HFFc6 (cell line): ENCODE results near the gene RGS19. TPM values are rescaled to one million over a fixed set of nuclear protein-coding genes. Genes with fewer than 3 reads are reported as not detected.
A peak's percentile ranks its signal among the peaks of the same experiment; 100 is the strongest.

Experiments used
- DNase-seq: peaks from one replicate; pipeline ENCODE4 v3.0.0-alpha.2; 2018
- H3K27ac Mint-ChIP-seq: 2 replicates; pipeline ENCODE4 v1.8.0; 2020; ENCODE audit warnings: mild to moderate bottlenecking, mixed read lengths
- H3K27me3 Mint-ChIP-seq: 2 replicates; pipeline ENCODE4 v1.8.0; 2021; ENCODE audit warnings: mild to moderate bottlenecking, moderate library complexity, mixed read lengths; ENCODE audit not compliant: insufficient read depth
- H3K36me3 Mint-ChIP-seq: 2 replicates; pipeline ENCODE4 v1.8.0; 2021; ENCODE audit warnings: low read depth, mixed read lengths
- H3K4me1 Mint-ChIP-seq: 2 replicates; pipeline ENCODE4 v1.8.0; 2020; ENCODE audit warnings: low read depth, mixed read lengths
- H3K4me3 Mint-ChIP-seq: 2 replicates; pipeline ENCODE4 v1.8.0; 2020; ENCODE audit warnings: mild to moderate bottlenecking, moderate library complexity, mixed read lengths
- H3K9me3 Mint-ChIP-seq: 2 replicates; pipeline ENCODE4 v1.8.0; 2020; ENCODE audit warnings: mild to moderate bottlenecking, mixed read lengths
- total RNA-seq, 6 experiments: library from RNA; stranded (reverse); fragmentation: NEBNext Ultra II Directional; extraction: Animal tissue kit (Norgen Biotek cat#: 25700); gene quantifications; 2 replicates in 1 of 6; 3 replicates in 5 of 6; pipeline ENCODE4 v1.2.3, GENCODE V29; 2021
- TF ChIP-seq, protein P1 (sequence below): fragments of 200-600 bp; sonication (generic); IDR thresholded peaks from 2 replicates; pipeline ENCODE4 v1.5.0; 2021; ENCODE audit warnings: antibody characterized with exemption, mild to moderate bottlenecking

The RGS19 gene
- total RNA-seq, 6 experiments from 2014 or later: 11.0 to 16.3 (median 12.9) TPM

DNA sequence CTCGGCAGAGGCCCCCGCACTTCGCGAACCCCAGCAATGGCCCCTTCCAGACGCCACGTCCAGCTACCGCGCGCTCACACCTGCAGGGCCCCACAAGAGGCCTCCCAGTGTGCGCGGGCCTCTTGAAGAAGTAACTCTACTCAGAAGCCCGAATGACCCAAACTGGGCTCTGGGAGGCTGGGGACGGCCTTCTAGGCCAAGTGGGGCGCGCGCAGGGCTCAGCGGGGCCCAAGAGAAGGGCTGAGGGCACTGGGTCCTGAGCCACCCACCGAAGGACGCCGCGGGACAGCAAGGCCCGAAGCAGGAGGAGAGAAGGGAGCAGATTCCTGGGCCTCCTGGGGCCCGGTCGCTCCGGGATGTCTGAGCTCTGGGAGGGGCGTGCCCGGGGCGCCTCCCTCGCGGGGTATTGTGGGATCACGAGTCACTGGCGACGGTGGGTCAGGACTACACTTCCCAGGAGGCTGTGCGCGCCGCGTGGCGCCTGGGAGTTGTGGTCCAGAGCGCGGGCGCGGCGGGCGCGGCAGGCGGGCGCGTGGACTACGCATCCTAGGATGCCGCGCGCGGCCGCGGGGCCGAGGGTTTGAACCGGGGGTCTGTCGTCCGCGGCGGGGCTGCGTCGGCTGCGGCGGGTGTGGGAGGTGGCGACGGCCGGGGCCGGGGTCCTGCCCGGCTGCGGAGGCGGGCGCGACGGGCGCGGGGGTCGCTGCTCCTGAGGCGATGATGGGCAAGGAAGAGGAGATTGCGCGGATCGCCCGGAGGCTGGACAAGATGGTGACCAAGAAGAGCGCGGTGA is 16.5 kb downstream of the RGS19 start, which contains the start of gene TCEA2:
Gene TCEA2 (plus strand): TSS at position 603 of the 793 bp plus-strand sequence. CDS start 115 bp downstream, at position 718.
- peaks cover 52% of the 10 kb centered on the region for H3K4me1 Mint-ChIP-seq

DNA sequence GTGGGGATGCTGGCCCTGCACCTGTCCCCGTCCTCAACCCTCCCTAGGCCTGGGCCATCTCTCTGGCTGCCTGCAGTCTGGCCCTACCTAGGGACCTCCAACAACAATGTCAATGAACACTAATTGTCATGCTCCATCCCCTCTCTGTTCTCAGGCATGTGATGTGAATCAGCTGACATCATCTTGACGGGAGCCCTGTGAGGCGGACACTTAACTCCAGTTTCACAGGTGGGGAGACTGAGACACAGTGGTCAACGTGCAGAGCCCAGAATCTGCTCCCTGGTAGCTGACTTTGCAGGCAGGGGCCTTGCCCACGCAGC is 17.1 kb downstream of the RGS19 start:
- Mint-ChIP-seq H3K27ac (peak overlapping the region; percentile 80), H3K4me1 (peaks cover 50% of the 10 kb centered on the region), H3K36me3 (no peaks in the 10 kb centered on the region), H3K9me3 (no peaks in the 10 kb centered on the region), H3K4me3 (peak overlapping the region; percentile 92), H3K27me3 (peaks cover 4% of the 10 kb centered on the region)
- TF ChIP-seq, protein P1, sequence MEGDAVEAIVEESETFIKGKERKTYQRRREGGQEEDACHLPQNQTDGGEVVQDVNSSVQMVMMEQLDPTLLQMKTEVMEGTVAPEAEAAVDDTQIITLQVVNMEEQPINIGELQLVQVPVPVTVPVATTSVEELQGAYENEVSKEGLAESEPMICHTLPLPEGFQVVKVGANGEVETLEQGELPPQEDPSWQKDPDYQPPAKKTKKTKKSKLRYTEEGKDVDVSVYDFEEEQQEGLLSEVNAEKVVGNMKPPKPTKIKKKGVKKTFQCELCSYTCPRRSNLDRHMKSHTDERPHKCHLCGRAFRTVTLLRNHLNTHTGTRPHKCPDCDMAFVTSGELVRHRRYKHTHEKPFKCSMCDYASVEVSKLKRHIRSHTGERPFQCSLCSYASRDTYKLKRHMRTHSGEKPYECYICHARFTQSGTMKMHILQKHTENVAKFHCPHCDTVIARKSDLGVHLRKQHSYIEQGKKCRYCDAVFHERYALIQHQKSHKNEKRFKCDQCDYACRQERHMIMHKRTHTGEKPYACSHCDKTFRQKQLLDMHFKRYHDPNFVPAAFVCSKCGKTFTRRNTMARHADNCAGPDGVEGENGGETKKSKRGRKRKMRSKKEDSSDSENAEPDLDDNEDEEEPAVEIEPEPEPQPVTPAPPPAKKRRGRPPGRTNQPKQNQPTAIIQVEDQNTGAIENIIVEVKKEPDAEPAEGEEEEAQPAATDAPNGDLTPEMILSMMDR: no peak
- no peak for DNase-seq

More for the DNA sequence above, 16.5 kb downstream of the RGS19 start, which contains the start of gene TCEA2:
- TF ChIP-seq, protein P1: no peak
- peaks cover 4% of the 10 kb centered on the region for H3K27me3 Mint-ChIP-seq
- peak within 1 kb of the TSS; percentile 92 for H3K4me3 Mint-ChIP-seq
- H3K27ac Mint-ChIP-seq: peak within 1 kb of the TSS; percentile 89
- no peaks in the 10 kb centered on the region for H3K9me3 Mint-ChIP-seq
- peak; percentile 94 for DNase-seq
- H3K36me3 Mint-ChIP-seq: no peaks in the 10 kb centered on the region

DNA sequence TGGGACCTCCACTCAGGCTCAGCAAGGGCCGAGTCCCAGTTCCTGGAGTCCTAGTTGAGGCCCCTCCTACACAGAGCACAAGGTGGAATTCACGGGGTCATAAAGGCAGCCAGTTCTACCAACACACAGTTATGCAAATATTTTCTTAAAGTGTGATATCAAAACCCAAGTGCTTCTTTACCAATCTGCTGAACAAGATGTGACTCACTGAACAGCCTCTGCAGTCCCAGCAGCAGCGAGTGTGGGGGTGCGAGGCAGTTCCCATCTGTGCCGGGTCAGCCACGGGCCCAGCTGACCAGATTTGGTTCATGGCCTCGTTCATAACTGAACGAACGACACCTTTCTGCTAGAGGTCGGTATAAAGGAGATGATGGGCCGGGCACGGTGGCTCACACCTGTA is 20.8 kb downstream of the RGS19 start:
- H3K36me3 Mint-ChIP-seq: no peaks in the 10 kb centered on the region
- TF ChIP-seq, protein P1: no peak
- H3K27me3 Mint-ChIP-seq: peaks cover 2% of the 10 kb centered on the region; the same call in 1 of the 2 replicates
- H3K4me1 Mint-ChIP-seq: peaks cover 16% of the 10 kb centered on the region
- no peak overlapping the region for H3K4me3 Mint-ChIP-seq
- DNase-seq: no peak
- no peaks in the 10 kb centered on the region for H3K9me3 Mint-ChIP-seq
- no peak overlapping the region for H3K27ac Mint-ChIP-seq

DNA sequence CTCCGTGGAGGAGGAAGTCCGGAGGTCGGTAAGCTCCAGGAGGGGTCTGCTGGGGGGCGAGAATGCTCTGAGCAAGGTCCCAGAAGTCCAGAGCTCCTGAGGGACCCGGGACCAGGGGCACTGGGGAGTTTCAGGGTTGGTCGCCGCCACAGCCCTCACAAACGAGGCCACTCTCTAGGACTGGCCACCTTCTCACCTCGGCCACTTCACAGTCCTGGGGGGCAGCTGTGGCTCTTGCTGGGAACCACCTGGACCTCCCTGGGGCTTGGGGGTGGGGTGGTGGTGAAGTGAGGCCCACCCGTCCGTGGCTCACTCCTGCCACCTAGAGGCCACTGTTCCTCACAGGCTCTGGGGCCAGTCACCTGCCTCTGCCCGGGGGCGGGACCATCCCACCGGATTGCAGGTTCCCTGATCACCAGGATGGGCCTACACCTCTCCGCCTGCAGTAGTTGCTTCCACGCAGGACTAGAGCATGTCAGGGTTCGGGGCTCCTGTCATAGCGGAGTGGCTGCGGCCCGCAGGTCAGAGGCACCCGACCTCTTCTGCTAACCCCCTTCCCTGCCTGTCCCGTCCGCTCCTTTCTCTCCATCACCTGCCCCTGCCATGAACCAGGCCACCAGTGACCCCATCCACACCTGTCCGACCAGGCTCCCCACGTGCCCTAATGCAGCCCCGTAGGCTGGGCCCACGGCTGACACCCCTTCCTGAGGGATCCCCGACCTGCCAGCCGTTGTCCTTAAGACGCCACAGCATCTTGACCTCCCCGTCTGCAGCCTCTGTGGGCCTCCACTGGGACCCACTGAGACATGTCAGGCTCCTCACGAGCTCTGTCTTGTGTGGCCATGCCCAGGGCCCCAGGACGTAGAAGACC is 21.5 kb downstream of the RGS19 start:
- H3K4me1 Mint-ChIP-seq: peaks cover 16% of the 10 kb centered on the region
- H3K27ac Mint-ChIP-seq: no peak overlapping the region
- H3K36me3 Mint-ChIP-seq: no peaks in the 10 kb centered on the region
- no peak overlapping the region for H3K4me3 Mint-ChIP-seq
- TF ChIP-seq, protein P1: peak; percentile 92
- peak; percentile 30 for DNase-seq
- H3K27me3 Mint-ChIP-seq: peaks cover 5% of the 10 kb centered on the region; the same call in 1 of the 2 replicates
- H3K9me3 Mint-ChIP-seq: no peaks in the 10 kb centered on the region

DNA sequence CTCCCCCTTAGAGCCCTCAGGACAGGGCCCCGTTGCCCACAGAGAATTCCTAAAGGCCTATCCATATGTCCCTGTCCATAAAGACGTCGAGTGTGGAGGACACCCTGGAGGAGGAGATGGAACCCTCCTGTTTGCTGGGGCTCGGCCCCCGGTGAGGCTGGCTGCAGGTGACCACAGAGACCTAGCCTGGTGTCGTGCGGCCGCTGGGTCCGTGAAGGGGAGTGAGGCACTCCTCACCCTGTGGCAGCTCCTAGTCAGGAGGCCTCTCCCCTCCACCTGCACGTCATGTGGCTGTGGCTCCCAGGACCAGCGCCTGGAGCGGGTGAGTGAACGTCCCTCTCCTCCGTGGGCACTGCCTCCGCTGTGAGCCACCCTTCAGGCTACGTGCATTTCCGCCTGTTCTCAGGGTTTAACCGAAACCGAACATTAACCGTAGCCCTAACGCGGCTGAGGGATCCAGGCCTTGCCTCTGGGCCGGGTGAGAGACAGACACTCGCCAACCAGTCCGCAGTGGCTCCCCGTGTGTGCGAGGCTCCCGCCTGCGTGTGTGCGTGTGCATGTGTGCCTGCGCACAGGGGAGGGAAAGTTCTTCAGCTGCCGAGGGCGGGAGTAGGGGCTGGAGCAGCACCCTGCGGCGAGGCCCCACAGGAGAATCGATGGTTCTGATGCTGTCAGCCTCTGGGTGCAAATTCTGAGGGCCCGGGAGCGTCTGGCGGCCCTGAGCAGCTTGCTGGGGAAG is 22.3 kb downstream of the RGS19 start:
- peaks cover 11% of the 10 kb centered on the region for H3K4me1 Mint-ChIP-seq
- DNase-seq: no peak
- no peaks in the 10 kb centered on the region for H3K9me3 Mint-ChIP-seq
- no peak overlapping the region for H3K27ac Mint-ChIP-seq
- peaks cover 5% of the 10 kb centered on the region; the same call in 1 of the 2 replicates for H3K27me3 Mint-ChIP-seq
- TF ChIP-seq, protein P1: no peak
- no peaks in the 10 kb centered on the region for H3K36me3 Mint-ChIP-seq
- no peak overlapping the region for H3K4me3 Mint-ChIP-seq
